ENCODE measurements around the gene PRICKLE2.

The PRICKLE2 gene

DNA sequence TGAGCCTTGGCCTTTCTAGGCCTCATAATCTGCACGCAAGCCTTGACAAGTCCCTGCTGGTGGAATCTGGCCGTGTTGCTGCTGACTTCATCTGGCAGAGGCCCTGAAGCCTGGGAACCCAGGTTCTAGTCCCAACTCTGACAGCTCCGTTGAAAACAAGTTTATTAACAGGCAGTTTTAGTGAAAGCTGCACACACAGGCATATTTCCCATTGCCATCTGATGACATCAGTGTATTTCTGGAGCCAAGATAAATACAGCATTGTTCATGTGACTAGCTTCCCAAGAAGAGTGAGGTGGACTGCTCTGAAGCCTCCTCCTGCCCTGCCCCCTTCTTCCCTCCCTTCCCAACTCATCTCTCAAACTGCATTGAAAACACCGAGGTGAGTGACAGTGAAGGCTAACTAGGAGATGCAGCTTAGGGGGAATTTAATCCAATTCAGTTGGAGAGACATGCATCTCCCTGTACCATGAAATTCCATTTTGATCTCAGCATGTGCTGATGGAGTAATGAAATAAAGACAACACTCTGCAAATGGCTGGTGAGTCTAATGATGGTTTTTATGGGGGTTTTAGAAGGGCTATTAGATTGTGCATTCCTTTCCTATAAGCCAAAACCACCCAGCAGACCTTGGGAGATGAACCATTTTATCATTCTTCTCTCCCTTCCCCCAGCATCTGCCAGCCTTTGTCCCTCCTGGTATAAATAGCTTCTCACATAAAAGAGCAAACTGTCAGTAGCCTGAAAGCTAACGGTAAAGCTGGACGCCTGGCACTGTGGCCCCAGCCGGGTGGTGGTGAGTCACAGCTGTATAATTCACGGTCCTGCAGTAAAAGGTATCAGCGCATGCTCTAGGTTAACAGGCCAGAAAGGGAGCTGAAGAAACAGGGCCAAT, 38.0 kb downstream of the PRICKLE2 start:
- DNase-seq, result no peak

DNA sequence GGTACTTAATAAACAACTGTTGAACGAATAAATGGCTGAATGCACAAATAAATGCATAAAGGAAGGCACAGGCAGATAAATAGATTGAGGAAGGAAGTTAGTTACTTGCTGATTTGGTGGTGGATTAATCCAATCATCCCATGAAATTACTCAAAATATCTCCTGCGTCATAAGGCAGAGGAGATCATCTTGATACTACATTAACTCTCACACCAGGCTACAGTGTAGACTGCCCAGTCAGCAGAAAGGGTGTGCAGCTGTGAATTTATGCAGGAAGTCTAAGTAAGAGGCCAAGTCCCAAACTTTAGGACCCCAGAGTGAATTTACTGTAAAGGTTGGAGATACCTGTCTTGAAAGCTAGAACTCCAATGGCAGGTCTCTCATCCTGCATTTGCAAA, 38.6 kb downstream of the PRICKLE2 start:
- no peak for DNase-seq

- no peak for DNase-seq
Measured at GRCh38 chr3:64185436-64185835, 39.8 kb downstream of the PRICKLE2 start.

DNA sequence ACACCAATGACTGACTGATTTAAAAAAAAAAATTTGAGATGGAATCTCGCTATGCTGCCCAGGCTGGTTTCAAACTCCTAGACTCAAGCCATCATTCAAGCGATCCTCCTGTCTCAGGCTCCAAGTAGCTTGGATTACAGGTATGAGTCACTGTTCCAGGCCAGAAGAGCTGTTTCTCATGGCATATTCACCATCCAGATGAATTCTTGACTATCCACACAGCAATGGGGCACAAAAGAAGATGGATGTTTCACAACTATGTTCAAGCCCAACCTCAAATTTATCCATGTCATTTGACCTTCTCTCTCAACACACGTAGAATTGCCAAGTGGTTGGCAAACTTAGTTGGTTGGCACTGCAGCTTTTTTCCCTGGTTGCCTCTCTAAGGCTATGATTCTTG, 40.6 kb downstream of the PRICKLE2 start:
- DNase-seq, result no peak

DNA sequence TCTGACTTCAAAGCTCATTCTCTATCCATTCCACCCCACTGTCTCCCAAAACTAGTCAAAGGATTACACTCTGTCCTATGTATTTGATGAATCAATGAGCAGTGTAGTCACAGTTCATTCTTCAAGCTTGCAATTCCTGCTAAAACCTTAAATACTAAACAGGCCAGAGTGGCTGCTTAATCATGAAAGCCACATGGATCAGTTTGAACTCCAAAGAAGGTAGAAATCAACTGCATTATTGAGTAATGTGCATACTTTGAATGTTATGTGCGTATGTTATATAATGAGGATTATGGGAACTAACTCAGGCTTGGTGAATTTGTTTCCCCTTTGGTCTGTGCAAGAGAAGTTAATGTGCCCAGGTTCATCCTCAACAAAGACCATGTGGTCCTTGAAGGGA, 45.4 kb downstream of the PRICKLE2 start:
- DNase-seq, result no peak

DNA sequence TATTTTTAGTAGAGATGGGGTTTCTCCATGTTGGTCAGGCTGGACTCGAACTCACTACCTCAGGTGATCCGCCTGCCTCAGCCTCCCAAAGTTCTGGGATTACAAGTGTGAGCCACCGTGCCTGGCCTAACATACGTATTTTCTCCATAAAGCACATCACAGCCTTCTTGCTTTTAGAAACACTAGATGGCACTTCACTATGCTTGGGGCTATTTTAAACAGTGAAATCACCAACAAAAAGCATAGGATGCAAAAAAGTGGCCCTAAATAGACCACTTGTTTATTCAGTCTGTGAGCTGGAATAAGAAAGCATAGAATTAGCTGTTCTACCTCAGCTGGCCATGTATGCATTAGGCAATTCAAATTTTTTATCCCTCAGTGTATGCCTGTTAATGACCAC, 46.0 kb downstream of the PRICKLE2 start:
- no peak for DNase-seq

- DNase-seq, result no peak
Measured at GRCh38 chr3:64178419-64178818, 46.8 kb downstream of the PRICKLE2 start.

DNA sequence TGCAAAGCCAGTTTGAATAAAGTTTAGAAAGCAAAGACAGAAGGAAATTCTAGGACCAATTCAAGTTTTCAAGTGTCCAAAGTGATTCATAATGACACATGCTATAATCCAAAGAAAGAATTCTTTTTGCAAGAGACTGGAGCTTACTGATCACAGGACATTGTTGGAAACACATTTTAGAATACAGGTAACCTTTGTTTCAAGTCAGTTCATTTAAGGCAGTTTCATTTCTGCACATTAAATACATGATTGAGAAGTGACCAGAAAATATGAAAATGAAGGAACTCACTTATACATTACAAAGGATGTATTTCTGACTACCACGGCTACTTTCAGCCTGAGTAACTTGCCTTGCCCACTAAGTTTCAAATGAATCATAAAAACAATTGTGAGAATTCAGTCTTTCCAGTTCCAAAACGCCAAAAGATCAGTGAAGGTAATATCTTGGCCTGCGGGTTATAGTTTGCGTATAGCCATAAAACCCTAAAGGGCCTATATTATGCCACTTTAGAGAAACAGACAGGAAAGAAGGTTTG, 48.7 kb downstream of the PRICKLE2 start:
- DNase-seq, result no peak

DNA sequence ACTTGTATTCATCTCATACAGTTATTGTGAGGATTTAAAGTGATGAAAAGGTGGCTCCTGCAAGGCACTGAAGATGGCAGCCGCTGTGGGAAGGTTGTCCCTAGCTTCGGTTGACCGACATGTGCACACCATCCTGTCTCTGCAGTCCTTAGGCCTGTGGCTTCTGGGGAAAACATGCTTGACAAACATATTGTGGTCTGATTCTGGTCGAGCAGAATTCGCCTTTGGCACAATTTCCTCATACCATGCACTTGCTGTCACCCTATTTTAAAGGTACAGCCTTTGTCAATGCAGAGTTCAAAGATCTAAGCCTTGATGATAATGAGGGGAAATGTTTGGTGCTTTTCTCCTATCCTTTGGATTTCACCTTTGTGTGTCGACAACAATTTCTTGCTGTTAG, 50.9 kb downstream of the PRICKLE2 start:
- no peak for DNase-seq

GRCh38 chr3:64173563-64173962, 51.7 kb downstream of the PRICKLE2 start:
- no peak for DNase-seq

- DNase-seq, result no peak
Measured at GRCh38 chr3:64170270-64170669, 55.0 kb downstream of the PRICKLE2 start.

DNA sequence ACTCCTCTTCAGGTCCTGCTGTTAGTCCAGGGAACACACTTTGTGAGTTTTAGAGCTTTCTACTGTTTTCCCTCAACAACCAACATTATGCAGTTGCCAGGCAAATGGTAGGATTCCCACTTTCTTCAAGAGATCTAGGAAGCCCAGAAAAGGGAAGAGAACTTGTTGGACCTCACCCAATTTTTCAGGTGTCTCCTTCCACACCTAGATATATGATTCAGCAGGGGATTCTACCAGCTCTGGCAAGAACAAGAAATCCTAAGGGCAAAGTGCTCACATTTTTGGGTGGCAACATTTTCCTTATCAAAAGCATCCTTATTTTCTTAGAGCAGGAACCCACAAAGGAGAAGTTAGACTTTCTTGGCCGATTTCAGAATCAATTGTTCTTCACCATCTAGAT, 57.4 kb downstream of the PRICKLE2 start:
- no peak for DNase-seq

DNA sequence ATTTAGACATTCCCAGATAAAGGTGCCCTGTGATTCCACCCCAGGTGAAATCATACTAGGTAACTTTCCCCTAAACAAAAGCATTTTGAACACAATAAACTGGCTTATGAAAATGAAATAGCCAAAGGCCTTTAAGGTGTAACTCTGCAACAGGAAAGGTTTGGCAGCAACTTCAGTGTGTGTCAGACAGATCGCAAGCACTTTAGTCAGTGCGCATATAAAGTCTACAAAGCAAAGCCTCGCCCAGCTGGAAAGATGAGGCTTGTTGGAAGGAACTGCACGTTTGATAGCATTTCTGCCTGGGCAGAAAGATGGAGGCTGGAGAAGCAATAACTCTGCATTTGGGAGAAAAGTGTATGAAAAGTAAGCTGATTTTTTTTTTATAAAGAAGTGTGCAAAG, 57.9 kb downstream of the PRICKLE2 start:
- no peak for DNase-seq

DNA sequence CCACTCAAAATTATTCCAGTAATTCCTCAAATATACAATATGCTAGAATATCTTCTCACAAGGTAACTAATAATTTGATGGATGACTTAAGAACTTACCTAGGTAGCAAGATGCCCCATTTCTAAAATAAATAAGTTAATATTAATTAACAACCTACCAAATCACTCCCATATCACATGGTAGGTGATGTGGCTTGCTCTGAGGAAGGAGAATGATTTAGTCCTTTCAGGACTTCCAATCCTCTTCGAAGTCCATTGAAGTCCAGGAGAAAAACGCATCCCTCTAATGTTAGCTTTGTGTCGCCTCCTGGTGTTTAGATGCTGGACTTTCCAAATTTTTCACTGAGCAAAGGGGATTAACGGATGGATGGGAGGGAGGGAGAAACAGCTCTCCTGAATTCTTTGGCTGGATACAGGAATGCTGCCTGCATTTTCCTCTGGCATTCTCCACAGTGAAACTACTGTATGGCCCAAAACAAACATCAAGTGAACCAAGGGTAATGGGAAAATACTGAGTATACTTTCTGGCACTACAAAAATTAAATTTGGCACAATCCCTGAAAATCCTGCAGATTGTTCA, 58.6 kb downstream of the PRICKLE2 start:
- DNase-seq, result no peak

- no peak for DNase-seq
Measured at GRCh38 chr3:64164349-64164748, 60.9 kb downstream of the PRICKLE2 start.

DNA sequence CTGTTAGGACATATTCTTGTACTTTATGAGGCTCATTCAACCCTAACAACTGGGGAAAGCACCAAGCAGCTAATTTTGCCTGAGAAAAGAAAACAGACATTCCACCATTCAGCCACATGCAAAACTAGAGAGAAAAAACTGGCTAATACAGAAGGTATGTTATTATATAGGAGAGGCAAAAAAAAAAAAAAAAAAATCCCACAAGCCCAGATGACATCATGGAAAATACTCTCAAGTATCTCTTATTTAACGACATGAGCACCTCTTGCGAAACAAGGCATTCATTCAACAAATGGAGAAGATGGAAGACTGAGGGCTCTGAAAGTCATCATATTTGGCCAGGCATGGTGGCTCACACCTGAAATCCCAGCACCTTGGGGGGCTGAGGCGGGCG, 61.5 kb downstream of the PRICKLE2 start:
- DNase-seq, result no peak

GRCh38 chr3:64163019-64163754, 62.1 kb downstream of the PRICKLE2 start:
- DNase-seq, result no peak

- no peak for DNase-seq
Measured at GRCh38 chr3:64161481-64161952, 63.7 kb downstream of the PRICKLE2 start.

DNA sequence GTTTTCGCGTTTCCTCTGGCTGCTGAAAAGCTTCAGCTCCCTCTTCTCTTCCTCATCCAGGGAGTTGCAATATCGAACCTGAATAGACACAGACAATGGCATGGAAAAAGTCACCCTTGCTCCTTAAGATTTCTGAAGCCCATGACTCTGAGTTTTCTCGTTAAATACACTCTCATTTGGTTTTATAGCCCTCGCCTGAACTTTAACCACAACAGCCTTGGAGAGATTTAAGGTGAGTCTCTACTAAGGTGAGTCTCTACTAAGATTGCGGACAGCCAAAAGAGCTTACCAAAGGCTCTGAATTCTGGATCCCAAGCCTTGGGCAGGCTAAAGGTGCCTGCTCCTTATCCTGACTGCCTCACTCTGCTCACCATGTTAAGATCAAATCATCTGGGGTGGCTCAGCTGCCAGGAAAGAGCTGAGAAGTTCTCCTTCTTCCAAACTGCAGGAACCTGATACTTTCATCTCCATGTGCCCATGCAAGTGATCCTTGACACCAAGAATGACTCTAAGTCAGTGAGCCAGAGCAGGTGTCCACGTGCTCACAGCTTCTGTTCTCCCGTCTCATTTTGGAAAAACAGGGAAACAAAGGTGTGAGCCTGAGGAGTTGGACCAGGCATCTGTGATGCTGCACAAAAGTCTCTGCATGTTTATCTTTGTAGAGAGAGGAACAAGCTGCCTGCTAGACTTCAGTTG, 65.1 kb downstream of the PRICKLE2 start:
- no peak for DNase-seq

- DNase-seq, result no peak
Measured at GRCh38 chr3:64158334-64158733, 66.9 kb downstream of the PRICKLE2 start.

DNA sequence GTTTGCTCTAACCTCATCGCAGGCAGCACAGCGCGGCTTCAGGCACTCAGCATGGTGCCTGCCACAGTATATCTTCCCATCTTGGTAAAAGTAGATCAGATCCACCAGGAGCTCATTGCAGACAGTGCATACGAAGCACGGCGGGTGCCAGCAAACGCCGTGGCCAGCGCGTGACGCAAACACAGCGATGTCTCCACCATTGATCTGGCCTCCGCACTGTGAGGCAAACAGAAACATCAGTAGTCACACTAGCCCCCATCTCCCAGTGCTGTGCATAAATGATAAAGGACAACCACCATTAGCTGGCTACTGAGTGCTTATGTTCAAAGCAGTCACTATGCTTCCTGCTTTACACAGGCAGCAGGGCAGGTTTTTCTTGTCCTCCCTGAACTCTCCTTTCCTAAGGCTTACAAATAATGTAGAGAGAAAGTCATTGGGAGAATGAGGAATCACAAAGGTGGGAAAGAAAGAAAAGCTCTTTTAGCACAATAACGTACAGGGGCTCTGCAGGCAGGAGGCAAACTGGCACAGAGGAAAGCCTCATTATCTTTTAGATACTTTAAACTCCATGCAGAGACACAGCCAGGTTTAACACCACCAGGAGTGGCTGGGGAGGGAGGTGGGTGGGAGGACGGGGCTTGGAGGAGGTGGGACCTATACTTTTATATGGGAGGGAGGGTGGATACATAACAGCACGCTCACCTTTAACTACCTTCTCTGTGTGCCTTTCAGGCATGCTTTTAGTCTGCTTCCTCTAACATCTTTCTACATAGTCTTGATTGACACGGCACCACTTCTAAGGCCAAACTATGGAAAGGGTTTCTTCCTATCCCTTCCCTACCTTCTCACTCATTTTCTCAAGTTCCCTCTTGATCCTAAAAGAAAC, 67.9 kb downstream of the PRICKLE2 start:
- DNase-seq, result no peak

DNA sequence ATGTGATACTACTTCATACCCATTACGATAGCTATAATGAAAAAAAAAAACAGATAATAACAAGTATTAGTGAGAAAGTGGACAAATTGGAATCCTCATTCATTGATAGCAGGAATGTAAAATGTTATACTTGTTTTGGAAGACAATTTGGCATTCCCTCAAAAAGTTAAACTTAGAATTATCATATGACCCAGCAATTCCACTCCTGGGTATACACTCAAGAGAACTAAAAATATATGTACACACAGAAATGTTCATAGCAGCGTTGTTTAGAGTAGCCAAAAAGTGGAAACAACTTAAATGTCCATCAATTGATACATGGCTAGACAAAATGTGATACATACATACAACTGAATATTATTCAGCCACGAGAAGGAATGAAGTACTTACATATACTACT, 69.9 kb downstream of the PRICKLE2 start:
- DNase-seq, result no peak

All from activated CD8-positive, alpha-beta memory T cell treated with anti-CD3 and anti-CD28 coated beads, Interleukin-2, amount 50 U/mL, for 4 hours (primary cell).